ENCODE data around the gene ERP44.
"Not testable (repeated sequence)": the region's sequence is repeated elsewhere in the genome, so short reads cannot be mapped to it uniquely, and the experiment has no call there.

GRCh38 chr9:100076256-100076655, 22.5 kb downstream of the ERP44 start:
- TF ChIP-seq TAF1 (IDR thresholded peaks at IDR 0.05; ENCODE audit: borderline replicate concordance, low read depth, low read length); POLR2A (IDR thresholded peaks at IDR 0.05; ENCODE audit: low read depth, low read length); POLR2AphosphoS5 (IDR thresholded peaks at IDR 0.05; ENCODE audit: low read depth, low read length): not testable (repeated sequence)
